Endothelial cell of umbilical vein (primary cell): ENCODE measurements around the gene CDKN1C. TPM values are rescaled to one million over a fixed set of nuclear protein-coding genes. Genes with fewer than 3 reads are reported as not detected.

ENCODE experiments used
- BruUV-seq: library from RNA; stranded (reverse); fragments of 400-500 nt; replicated peaks from 2 replicates; lab custom pipeline; 2021; lab: Mats Ljungman, UMichigan
- CTCF ChIA-PET: fragments of 300-600, 350-600 bp; sonication (Branson Sonifier 250); formaldehyde crosslinking; loops from one replicate; lab custom pipeline; 2021; ENCODE audit warnings: antibody characterized with exemption, inconsistent platforms; lab: Charles Lee
- POLR2A ChIA-PET: fragments of 300-600, 350-600 bp; sonication (Branson Sonifier 250); formaldehyde crosslinking; loops from one replicate; lab custom pipeline; 2021; ENCODE audit warnings: antibody characterized with exemption, inconsistent platforms; lab: Charles Lee
- DNase-seq: peaks from one replicate; pipeline ENCODE4 v3.0.0-alpha.2; 2011; ENCODE audit warnings: low read depth, low spot score
- FAIRE-seq: peaks from 2 replicates; lab custom pipeline; 2011; peaks lifted over from hg19 to GRCh38; lab: Jason Lieb, UNC
- H2AFZ ChIP-seq: 2 replicates; pipeline ENCODE4 v1.6.0; 2012; ENCODE audit warnings: low read depth, low read length, control low read depth, inconsistent platforms
- H3K27ac ChIP-seq: 2 replicates; pipeline ENCODE4 v1.5.1; 2011; ENCODE audit warnings: low read depth, mild to moderate bottlenecking, control low read depth, low read length, moderate library complexity; ENCODE audit not compliant: insufficient read depth
- H3K27me3 ChIP-seq, 2 experiments: 2 replicates each; pipeline versions ENCODE4 v1.6.0 to v1.6.1; 2011; ENCODE audit warnings: low read length in 2 of 2, mixed read lengths in 1 of 2; ENCODE audit not compliant: control insufficient read depth in 2 of 2, insufficient read depth in 2 of 2
- H3K36me3 ChIP-seq, 2 experiments: 2 replicates in 1 of 2; 3 replicates in 1 of 2; pipeline ENCODE4 v1.5.1; 2011; ENCODE audit warnings: low read length in 2 of 2, mild to moderate bottlenecking in 1 of 2, moderate library complexity in 1 of 2; ENCODE audit not compliant: control insufficient read depth in 2 of 2, insufficient read depth in 2 of 2; ENCODE audit errors: extremely low read depth in 1 of 2
- H3K4me1 ChIP-seq: 3 replicates; pipeline ENCODE4 v1.5.1; 2011; ENCODE audit warnings: mild to moderate bottlenecking, low read length; ENCODE audit not compliant: control insufficient read depth, insufficient read depth; ENCODE audit errors: extremely low read depth
- H3K4me2 ChIP-seq: 2 replicates; pipeline ENCODE4 v1.6.1; 2011; ENCODE audit warnings: low read length, control low read depth, mixed read lengths; ENCODE audit not compliant: insufficient read depth
- H3K4me3 ChIP-seq, 3 experiments: fragments of 200-600 bp in 1 of 3; sonication (generic), shearing (Covaris generic) in 1 of 3; replicated peaks in 1 of 3; 2 replicates each; pipeline ENCODE4 v1.5.1; 2011 to 2016; ENCODE audit warnings: control low read depth in 3 of 3, low read length in 3 of 3, mild to moderate bottlenecking in 2 of 3, inconsistent platforms in 1 of 3, low read depth in 1 of 3, moderate library complexity in 1 of 3; ENCODE audit not compliant: insufficient read depth in 1 of 3
- H3K79me2 ChIP-seq: 2 replicates; pipeline ENCODE4 v1.6.0; 2012; ENCODE audit warnings: low read length, inconsistent platforms; ENCODE audit not compliant: control insufficient read depth, insufficient read depth
- H3K9ac ChIP-seq: replicated peaks from 2 replicates; pipeline ENCODE3; 2011; ENCODE audit warnings: low read length, control low read depth; ENCODE audit not compliant: insufficient read depth; ENCODE audit errors: extremely low read depth
- H3K9me1 ChIP-seq: replicated peaks from 3 replicates; pipeline ENCODE4 v1.6.0; 2011; ENCODE audit warnings: mild to moderate bottlenecking, low read length; ENCODE audit not compliant: control insufficient read depth, insufficient read depth; ENCODE audit errors: extremely low read depth
- H3K9me3 ChIP-seq: replicated peaks from 2 replicates; pipeline ENCODE4 v1.5.1; 2012; ENCODE audit warnings: low read length, inconsistent platforms; ENCODE audit not compliant: control insufficient read depth, insufficient read depth
- H4K20me1 ChIP-seq: replicated peaks from 2 replicates; pipeline ENCODE3; 2011; ENCODE audit warnings: mild to moderate bottlenecking, low read length; ENCODE audit not compliant: control insufficient read depth, insufficient read depth; ENCODE audit errors: extremely low read depth
- CTCF ChIP-seq, 2 donors: IDR thresholded peaks; 1 replicate in 1 of 2; 2 replicates in 1 of 2; pipeline ENCODE4 v1.5.1; 2011; ENCODE audit warnings: low read length in 2 of 2, mild to moderate bottlenecking in 2 of 2, moderate library complexity in 2 of 2, control low read depth in 1 of 2, inconsistent platforms in 1 of 2, low read depth in 1 of 2; ENCODE audit not compliant: insufficient read depth in 1 of 2; ENCODE audit errors: extremely low read depth in 1 of 2
- EZH2 ChIP-seq: IDR thresholded peaks from 2 replicates; pipeline ENCODE4 v1.6.1; 2012; ENCODE audit warnings: borderline replicate concordance, low read depth, mild to moderate bottlenecking, moderate library complexity, low read length, inconsistent platforms; ENCODE audit not compliant: severe bottlenecking
- FOS ChIP-seq: IDR thresholded peaks from 2 replicates; pipeline ENCODE4 v1.6.1; 2011; ENCODE audit warnings: mild to moderate bottlenecking, low read length, moderate library complexity, borderline replicate concordance; ENCODE audit not compliant: insufficient read depth
- GATA2 ChIP-seq: IDR thresholded peaks from 2 replicates; pipeline ENCODE4 v1.7.0; 2011; ENCODE audit warnings: low read depth, mild to moderate bottlenecking, moderate library complexity, mixed read lengths, low read length; ENCODE audit not compliant: insufficient read length, insufficient read depth
- JUN ChIP-seq: IDR thresholded peaks from 2 replicates; pipeline ENCODE4 v1.6.1; 2011; ENCODE audit warnings: borderline replicate concordance, low read depth; ENCODE audit not compliant: insufficient read length, insufficient read depth
- MYC ChIP-seq: IDR thresholded peaks from one replicate; pipeline ENCODE4 v1.6.1; 2011; ENCODE audit warnings: mild to moderate bottlenecking, low read depth, low read length
- POLR2A ChIP-seq: IDR thresholded peaks from 2 replicates; pipeline ENCODE4 v1.6.1; 2012; ENCODE audit warnings: low read depth, mild to moderate bottlenecking, control low read depth, low read length
- POLR2AphosphoS5 ChIP-seq: IDR thresholded peaks from 2 replicates; pipeline ENCODE4 v1.6.1; 2012; ENCODE audit warnings: low read depth, mild to moderate bottlenecking, control low read depth, low read length, moderate library complexity; ENCODE audit not compliant: insufficient read depth
- dilution Hi-C: fragments of 300-500 bp; cut with MboI; formaldehyde crosslinking; loops from one replicate; pipeline ENCODE4 v1.15.0; 2019; ENCODE audit warnings: low sequenced_read_pairs; ENCODE audit not compliant: extremely low pct_ligation_motif_present
- intact Hi-C: fragments of 100-400 bp; cut with micrococcal nuclease; formaldehyde crosslinking; loops from one replicate; pipeline ENCODE4 v1.10.0; 2022
- polyA plus RNA-seq, 4 experiments: library from polyadenylated mRNA; depleted of rRNA in 3 of 4; stranded (reverse) in 3 of 4; unstranded in 1 of 4; fragments of >200 nt; gene quantifications; 2 replicates each; pipeline versions ENCODE4 v1.2.1 to v1.2.3, GENCODE V29; 2011 to 2012; ENCODE audit warnings: missing spikeins in 1 of 4
- total RNA-seq: library from RNA; stranded (reverse); gene quantifications from 2 replicates; pipeline ENCODE4 v1.2.3, GENCODE V29; 2021
- TF ChIP-seq, protein P1 (sequence below): IDR thresholded peaks from 2 replicates; pipeline ENCODE4 v1.6.1; 2011; ENCODE audit not compliant: insufficient read depth, insufficient read length

Gene CDKN1C
- total and polyA plus RNA-seq, 2 donors (not counting 3 experiments of a cell fraction or from before 2014, with no cell fraction given) = 4.1 to 9.0 TPM

GRCh38 chr11:2857276-2857675 lies 28.3 kb downstream of the CDKN1C start:
- Histone ChIP-seq H3K9ac (no peak overlapping the region), H3K4me1 (no peaks in the 10 kb centered on the region), H3K79me2 (no peaks in the 10 kb centered on the region), H2AFZ (no peak overlapping the region), H3K36me3 (no peaks in the 10 kb centered on the region), H3K27ac (no peak overlapping the region), H3K4me2 (no peak overlapping the region), H3K27me3 (peaks cover 11 to 15% of the 10 kb centered on the region in 2 experiments), H3K9me1 (no peaks in the 10 kb centered on the region), H3K4me3 (no peak overlapping the region), H4K20me1 (no peaks in the 10 kb centered on the region), H3K9me3 (no peaks in the 10 kb centered on the region)
- TF ChIP-seq EZH2 = no peak
- no peak for TF ChIP-seq JUN
- TF ChIP-seq FOS = no peak
- no peak for TF ChIP-seq POLR2AphosphoS5
- TF ChIP-seq CTCF (IDR thresholded peaks at IDR 0.05; ENCODE audit: extremely low read depth in 1 of 2, insufficient read depth in 1 of 2, low read depth in 1 of 2, low read length in 2 of 2) = no peak
- TF ChIP-seq POLR2A = no peak
- TF ChIP-seq GATA2 = no peak
- TF ChIP-seq, protein P1, sequence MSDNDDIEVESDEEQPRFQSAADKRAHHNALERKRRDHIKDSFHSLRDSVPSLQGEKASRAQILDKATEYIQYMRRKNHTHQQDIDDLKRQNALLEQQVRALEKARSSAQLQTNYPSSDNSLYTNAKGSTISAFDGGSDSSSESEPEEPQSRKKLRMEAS = no peak
- TF ChIP-seq MYC = no peak
- FAIRE-seq (no peak), DNase-seq (no peak)
- intact Hi-C loops (no loop called here), dilution Hi-C loops (no loop called here)
- CTCF ChIA-PET = interaction anchor here (0.8 kb wide), 1 partner anchor 324 kb away, joined by 3 read pairs; no protein-coding TSS in a partner anchor
- POLR2A ChIA-PET = no interaction called here
- no TSS peak for BruUV-seq
